Measurements from ENCODE around the gene TMEM187.

Gene TMEM187

DNA sequence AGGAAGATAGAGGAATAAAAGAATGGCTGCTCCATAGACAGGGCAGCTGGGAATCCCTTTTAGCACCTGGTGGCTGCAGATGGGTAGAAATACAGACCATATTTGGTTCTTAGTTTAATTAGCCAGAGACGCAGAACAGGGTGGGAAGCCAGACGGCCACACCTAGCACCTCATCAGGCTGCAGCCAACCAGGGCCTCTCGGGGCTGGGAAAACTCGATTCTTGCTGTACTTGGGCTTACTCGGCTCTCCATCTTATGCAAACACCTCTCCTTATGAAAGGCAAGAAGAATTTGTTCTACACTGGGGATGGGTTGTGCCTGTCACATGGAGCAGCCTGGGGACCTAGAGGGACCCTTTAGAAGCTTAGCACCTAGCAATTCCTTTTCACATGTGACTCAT is 27.5 kb downstream of the TMEM187 start:
- no peak for DNase-seq (ENCODE audit: low spot score)

DNA sequence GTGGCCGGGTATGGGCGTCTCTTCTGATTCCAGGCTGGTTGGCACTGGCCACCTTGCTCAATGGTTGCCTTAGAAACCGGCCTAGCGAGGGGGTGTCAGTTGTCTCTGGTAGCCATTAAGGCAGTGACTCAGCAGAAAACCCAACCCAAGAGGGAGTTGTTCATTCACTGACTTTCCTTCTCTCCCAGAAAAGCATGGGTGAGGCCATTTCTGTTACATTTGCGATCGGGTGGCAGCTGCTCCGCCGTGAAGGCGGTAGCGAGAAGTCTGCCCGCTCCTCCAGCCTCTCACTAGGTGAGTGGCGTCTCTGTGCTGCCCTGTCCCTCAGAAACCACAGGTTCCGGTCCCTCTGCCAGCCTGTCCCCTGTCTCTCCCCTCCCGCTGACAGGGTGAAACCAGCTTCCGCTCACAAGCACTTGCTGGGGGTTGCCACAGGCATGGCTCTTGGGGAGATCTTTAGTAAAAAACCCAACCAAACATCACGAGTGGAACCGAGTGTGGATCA is 29.7 kb downstream of the TMEM187 start:
- DNase-seq (ENCODE audit: low spot score) = peak; percentile 37

DNA sequence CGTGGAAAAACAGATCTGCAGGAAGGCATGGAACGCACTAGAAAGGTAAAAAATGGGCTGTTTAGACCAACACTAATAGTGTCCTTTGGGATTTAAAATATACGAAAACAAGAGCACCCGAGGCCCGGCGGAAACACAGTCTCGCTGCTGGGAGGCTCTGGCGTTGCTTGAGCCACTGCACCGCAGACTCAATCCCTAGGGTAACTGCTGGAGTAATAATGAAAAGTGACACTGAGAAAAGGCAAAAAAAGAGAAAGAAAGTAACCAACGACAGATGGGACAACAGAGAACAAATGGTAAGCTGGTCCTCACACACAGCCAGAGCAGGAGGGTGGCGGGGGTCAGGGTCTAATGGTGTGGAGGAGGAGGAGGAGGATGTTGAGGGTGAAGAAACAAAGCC is 31.8 kb downstream of the TMEM187 start:
- no peak for DNase-seq (ENCODE audit: low spot score)

DNA sequence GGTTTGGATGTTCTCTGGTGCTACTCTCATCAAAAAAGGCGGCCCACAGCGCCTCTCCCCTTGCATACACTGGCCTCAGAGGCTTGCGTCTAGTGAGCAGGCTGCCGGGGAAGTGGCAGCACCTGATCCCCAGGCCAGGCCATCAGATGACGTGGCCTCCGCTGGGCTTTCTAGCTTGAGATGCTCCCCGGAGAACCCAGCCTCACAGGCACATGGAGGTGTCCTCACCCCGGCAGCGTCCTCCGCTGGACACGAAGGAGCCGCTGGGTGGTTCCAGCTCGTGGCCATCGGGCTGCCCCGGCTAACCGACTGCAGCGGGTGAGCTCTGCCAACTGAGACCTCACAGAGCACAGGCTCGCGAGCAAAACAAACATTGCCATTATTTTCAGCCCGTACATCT is 34.4 kb downstream of the TMEM187 start:
- DNase-seq (ENCODE audit: low spot score) = no peak

DNA sequence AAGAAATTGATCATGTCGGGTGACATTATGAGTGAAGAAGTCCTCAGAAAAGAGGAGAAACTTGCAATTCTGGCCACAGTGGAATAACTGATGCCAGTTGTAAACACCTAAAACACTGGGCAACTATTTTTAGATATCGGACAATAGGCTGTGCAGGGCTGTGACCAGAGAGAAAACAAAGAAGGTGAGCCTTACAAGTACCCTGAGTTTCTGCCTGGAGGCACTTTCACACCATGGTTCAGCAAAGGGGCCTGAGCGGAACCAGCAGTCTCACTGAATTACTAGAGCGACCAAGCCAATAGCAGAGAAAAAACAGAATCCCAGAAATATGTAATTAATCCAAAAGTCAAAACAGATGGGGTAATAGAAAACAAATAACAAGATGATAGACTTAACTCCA is 36.0 kb downstream of the TMEM187 start:
- DNase-seq (ENCODE audit: low spot score) = no peak

DNA sequence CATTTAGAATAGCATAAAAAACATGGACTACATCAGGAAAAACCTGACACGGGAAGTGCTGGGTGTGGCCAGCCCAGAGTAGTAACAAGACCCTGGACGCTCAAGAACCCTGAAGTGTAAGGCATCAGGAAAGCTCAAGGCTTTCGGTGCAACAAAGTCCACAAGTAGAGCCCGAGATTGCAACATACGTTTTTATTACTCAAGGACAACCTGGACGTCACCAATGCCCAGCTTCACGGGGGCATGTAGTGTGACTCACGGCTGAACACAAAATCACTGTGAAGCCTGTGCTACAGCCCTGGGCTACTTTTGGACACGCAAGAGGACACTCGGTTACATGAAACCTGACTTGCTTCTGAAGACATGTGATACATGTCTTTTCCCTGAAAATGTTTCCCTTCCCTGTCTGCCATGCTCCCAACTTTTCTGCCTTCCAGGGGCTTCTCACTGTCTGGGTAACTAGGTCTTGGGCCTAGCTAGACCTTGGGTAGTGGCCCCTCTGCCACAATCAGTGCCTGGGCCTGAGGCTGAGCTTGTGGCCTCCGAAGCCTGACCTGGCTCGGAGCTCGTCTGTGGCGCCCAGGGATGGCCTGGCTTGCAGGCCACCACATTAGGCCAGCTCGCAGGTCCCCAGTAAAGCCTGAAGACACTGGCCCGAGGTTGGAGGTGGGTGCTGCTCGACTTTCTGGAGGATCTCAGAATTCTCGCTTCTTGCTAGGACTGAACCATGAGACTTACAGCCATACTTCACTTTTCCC is 38.0 kb downstream of the TMEM187 start:
- no peak for DNase-seq (ENCODE audit: low spot score)

DNA sequence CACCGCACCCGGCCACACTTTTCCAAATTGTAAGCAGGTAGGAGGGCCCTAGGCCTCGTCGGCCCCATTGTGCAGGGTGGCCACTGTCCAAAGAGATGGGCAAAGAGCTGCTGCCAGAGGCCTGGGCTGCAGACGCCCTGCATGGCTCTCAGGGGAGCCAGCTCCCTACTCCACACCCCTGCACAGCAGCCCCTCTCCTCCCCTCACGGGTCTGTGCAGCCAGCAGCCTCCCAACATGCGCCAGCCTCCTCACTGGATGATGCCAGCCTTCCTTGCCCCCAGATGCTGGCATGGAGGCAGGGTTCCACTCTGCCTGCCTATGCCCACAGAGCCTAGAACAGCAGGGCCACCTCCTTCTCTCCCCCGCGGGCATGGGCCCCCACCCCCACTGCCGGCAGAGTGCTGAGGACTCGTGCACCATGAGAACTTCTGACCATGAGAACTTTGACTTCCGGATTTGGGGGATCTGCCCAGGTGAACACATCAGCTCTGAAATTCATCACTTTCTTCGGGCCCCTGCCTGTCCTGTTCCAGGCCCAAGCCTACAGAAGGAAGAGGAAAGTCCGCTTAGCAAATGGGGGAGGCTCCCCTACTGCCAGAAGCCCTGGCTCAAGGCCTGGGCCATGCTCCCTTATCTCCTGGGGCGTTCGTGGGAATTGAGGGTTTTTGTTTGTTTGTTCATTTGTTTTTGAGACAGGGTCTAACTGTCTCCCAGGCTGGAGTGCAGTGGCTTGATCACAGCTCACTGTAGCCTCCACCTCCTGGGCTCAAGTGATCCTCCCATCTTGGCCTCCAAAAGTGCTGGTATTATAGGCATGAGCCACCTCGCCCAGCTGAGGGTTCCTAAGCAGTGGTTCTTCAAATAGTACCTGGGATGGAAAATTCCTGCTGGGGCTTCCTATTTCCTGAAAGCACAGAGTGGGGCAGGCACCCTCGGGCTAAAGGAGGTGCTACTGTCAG is 39.1 kb downstream of the TMEM187 start:
- DNase-seq (ENCODE audit: low spot score) = no peak

DNA sequence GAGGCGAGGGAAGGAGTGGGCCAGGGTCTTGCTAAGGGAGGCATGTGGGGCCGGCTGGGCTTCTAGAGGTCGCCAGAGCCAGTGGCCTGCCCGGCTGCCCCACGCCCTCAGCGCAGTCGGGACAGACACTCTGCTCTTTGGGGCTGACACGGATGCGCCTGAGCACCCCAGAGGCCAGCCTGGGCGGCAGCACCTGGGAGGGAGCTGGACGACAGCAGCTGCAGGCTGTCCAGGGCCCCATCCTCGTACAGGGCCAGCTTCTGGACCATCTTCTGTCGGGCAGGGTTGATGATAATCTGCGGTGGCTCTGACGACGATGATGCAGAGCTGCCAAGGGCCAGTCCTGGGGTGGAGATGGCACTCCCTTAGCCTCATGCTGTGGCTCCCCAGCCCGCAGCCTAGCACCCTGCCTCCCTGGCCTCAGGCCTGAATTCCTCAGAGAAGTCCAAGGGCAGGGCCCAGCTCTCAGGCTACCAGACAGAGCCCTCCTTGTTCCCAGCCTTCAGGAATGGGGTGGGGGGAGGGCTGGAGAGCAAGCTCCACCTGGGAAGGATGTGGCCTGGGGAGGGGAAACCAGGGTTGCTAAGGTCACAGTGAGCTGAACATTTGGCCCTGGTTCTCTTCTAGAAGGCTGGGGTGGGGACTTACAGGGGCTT is 39.9 kb downstream of the TMEM187 start:
- peak; percentile 59 for DNase-seq (ENCODE audit: low spot score)

DNA sequence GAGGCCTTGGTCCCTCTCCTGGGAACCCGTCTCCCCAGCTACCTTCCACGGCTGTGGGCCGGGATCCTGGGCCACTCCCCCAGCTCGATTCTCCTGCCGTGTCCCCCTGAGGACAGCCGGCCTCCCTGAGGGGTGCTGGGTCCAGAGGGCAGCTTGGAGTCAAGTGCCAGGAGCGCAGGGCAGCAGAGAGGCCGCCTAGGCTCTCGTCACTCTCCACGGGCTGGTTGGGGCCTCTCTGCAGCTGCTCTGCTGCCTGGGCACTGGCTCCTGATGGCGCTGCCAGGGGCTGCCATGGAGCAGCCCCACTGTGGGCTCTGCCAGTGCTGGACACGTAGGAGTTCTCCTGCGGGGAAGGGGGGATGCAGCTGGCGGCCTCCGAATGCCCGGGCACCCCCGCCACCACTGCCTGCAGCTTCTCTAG is 40.5 kb downstream of the TMEM187 start:
- no peak for DNase-seq (ENCODE audit: low spot score)

DNA sequence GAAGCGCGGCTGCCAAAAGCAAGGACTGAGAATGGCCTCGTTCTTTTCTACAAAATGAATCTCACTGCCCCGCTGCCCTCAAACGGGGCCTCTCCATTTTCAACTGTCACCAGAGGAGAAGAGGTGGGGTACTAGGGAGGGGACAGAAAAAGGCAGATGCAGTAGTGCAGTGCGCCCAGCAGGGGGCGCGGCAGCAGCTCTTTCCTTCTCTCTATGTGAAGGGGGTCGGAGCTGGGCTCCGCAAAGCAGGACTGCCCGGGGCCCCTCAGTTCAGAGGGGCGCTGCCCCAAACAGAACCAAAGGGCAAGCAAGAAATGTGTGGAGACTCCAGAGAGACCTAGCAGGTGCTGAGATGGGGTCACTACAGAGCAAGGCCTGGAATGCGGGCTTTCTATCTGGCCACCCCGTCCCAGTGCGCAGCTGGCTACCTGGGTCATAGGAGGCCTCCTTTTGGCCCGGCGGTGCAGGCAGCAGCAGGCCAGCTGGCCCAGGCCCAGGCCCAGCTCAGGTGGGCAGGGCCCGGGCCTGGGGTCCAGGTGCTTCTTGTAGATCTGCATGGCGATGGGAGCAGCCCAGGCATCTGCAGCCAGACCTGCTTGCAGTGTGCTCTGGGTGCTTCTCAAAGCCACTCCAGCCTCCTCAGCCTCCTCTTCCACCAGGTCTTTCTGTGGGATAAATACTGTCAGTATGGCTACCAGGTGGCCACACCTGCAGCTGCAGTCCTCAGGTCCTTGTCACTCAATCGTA is 41.2 kb downstream of the TMEM187 start:
- DNase-seq (ENCODE audit: low spot score) = no peak

DNA sequence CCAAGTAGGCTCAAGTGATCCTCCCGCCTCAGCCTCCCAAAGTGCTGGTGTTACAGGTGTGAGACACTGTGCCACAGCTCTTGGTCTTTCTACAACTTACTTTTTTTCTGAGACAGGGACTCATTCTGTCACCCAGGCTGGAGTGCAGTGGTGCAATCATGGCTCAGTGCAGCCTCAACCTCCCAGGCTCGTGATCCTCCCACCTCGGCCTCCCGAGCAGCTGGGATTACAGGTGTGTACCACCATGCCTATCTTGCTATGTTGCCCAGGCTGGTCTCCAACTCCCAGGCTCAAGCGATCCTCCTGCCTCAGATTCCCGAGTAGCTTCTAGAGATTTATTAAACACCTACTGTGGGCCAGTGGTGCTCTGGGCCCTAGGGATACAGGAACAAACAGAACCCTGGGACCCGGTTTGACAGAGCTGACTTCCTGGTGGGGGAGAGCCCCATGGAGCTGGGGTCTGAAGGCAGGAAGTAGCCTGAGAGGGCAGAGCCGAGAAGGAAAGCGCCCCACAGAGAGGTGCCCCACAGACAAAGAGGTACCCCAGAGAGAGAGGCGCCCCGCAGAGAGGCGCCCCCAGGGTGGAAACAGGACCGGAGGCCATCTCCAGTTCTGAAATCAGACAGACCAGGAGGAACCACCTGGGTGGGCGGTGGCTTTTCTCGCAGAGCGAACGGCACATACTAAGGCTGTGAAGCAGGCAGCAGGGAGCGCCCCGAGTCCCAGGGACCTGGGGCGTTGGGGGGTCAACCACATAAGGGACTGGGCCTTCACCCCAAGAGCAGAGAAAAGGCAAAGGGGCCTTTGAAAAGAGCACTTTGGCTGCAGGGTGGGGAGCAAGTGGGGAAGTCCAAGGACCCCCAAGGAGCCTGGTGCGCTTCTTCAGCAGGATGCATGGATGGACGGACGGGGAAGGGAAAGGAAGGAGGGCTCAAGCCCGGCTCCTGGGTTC is 42.2 kb downstream of the TMEM187 start:
- no peak for DNase-seq (ENCODE audit: low spot score)

DNA sequence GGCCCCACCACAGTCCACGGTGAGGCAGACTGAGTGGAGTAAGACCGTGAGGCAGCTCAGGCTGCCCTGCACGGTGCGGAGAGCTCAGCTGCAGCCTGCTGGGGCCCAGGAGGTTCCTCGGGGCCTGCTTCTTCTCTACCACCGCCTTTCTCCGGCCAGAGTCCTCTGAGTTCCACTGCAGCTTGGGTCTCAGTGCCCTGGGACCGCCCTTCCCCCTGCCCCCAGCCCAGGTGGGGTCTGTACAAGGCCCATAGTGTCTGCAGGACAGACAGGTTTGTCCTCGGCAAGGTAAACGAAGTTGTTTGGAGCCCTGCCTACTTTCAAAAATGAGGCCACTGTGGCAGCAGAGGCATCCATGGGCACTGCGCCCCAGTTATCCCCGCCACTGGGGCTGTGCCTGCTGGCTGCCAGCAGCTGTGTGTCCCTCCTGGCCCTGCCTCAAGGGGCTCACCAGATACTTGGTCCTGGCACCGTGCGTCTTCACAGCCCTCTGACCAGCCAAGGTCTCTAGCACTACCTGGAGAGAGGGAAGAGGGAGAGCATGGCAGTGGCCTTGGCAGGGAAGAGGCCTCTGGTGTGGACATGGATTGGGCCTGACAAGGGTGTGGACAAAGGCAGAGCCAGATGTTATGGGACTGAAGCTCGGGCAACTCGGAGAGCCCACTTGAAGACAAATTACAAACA is 43.2 kb downstream of the TMEM187 start:
- DNase-seq (ENCODE audit: low spot score) = no peak

DNA sequence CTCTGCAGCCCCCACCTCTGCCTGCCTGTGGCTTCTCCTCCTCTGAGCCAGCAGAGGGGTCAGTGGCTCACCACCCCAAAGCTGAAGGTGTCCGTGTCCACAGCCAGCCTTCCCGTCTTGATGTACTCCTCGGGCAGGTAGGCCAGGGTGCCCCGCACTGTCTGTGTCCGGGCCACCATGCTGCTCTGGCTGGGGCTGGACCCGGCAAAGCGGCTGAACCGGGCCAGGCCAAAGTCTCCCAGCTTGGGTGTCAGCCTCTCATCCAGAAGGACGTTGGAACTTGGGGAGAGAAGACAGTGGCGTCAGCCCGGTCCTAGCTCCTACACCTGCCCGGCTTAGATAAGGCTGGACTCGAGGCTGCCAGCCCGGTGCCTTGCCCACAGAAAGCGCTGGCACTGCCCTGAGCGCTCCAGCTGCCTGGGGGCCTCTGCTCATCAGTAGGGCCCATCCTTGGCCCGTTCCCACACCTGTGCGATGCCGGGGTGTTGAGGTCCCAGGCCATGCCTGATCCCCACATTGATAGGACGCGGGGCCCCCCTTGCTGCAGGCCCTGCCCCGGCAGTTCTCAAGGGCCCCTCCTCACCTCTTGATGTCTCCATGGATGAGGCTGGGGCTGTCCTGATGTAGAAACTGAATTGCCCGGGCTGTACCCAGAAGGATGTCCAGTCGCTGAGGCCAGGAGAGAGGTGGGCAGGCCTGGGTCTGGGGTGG is 44.0 kb downstream of the TMEM187 start:
- DNase-seq (ENCODE audit: low spot score) = no peak

DNA sequence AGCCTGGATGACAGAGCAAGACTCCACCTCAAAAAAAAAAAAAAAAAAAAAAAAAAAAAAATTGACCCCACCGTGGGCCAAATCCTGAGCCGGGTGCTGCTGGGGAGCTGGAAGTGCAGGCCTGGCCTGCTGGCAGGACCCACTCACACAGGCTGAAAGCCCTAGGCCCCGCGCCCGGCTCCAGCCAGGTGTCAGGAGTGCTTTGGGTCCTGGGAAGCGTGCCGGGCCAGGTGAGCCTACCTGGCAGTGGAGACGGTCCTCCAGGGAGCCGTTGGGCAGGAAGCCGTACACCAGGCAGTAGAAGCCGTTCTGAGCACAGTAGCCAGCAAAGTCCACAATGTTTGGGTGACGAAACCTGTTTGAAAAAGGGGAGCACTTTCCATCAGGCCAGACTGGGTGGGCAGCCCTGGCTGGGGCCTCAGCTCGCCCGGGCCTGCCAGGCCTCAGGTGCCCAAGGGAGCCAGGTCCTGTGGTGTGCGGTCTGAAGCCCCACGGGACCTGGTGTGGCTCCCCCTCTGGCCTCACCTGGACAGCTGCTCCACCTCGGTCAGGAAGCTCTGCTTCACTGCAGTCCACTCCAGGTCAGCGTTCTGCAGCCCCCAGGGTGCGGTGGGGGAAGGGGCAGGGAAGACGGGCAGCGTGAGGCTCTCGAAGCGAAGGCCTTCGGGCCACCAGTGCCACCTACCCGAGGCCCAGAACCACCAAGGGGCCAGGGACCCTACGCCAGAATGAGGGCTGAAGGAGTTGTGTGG is 45.4 kb downstream of the TMEM187 start:
- DNase-seq (ENCODE audit: low spot score) = no peak

DNA sequence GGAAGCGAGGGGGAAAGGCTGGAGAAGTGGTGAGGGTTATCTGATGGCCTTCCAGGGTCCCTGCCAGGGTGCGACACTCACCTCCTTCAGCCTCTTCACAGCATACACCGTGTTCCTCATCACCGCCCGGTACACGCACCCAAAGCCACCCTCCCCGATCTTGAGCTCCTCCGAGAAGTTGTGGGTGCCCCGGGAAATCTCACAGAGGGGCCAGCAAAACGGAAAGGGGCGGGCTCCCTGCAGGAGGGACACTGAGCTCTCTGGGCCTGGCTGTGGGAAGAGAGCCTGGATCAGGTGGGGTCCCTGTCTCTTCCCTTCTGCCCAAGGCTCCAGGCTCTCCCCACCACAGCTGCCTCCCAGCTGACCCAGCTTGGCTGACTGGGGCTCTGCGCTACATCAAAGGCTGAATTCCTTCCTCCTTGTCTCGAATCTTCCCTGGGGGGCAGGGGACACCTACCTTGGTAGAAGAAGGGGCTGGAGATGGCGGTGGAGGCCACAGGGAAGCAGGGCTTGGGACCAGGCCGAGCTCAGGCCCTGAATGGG is 46.0 kb downstream of the TMEM187 start:
- DNase-seq (ENCODE audit: low spot score) = no peak

DNA sequence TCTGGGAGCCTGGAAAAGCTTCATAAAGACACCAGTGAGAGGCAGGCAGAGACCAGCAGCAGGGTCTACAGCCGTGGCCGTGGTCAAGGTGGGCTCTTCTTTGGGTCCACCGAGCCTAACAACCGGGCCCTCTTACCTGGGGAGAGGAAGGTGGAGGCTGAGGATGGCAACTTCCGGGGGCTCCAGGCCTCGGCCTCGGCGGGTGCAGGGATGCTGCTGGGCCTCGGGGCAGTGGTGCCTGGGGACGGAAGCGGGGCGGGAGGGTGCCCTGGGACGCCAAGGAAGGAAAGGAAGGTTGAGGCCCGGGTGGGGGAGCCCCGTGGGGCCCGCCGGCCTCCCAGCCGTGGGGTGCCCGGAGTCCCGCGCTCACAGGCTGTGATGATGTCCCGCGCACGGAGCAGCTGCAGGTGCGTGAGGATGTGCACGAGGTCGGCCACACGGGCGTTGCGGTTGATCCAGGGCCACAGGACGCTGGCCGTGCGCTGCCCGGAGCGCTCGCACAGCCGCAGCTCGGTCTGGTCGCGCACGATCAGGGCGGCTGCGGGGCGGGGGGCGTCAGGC is 46.6 kb downstream of the TMEM187 start:
- DNase-seq (ENCODE audit: low spot score) = no peak

DNA sequence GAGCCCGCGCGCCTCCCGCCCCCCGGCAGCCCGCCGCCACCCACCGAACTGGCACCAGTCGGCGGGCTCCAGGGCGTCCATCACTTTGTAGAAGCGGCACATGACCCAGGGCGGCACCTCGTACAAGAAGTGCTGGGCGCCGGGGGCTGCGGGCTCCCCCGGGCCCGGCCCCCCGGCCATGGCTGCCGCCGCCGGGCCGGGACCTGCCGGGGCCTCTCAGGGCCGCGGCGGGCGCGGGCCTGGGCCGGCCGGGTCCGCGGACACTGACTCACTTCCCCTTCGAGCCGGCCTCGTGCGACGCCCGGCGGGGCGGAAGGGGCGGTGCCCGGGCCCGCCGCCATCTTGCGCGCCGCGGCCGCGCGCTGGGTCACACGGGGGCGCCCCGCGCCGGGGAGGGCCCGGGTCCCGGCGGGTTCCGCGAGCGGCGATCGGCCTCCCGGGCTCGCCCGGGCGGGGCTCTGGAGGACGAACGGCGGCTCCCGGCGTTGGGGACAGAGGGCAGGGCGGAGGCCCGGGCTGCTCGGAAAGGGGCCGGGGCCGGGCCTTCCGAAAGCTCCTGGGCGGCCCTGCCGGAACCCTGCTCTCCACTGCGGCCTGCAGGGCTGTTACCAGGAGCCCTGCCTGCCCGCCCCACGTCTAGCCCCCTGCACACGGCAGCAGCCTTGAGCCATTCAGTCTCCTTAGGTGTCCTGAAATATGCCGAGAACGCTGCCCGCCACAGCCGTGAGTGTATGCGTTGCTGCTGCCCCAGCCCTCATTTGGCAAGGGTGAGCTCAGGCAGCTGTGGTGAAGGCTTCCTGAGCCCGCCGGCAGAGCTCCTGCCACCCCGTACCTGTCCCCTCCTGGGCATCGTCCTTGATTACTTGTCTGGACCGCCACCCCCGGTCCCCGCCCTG is 47.3 kb downstream of the TMEM187 start, which contains the start of gene IRAK1:
TSS of gene IRAK1 (minus strand) at position 270 of the 896 bp plus-strand sequence. CDS start at position 180, 90 bp downstream.
- DNase-seq (ENCODE audit: low spot score) = no peak
